Stimulated activated CD8-positive, alpha-beta memory T cell treated with anti-CD3 and anti-CD28 coated beads, Interleukin-4, amount 100 ng/mL, for 24 hours (primary cell): ENCODE data around the gene HIC2.
"Not testable (repeated sequence)": the region's sequence is repeated elsewhere in the genome, so short reads cannot be mapped to it uniquely, and the experiment has no call there.

Experiments
- DNase-seq: peaks from one replicate; pipeline ENCODE4 v3.0.0-alpha.2; 2020; ENCODE audit warnings: low read depth

The HIC2 gene

DNA sequence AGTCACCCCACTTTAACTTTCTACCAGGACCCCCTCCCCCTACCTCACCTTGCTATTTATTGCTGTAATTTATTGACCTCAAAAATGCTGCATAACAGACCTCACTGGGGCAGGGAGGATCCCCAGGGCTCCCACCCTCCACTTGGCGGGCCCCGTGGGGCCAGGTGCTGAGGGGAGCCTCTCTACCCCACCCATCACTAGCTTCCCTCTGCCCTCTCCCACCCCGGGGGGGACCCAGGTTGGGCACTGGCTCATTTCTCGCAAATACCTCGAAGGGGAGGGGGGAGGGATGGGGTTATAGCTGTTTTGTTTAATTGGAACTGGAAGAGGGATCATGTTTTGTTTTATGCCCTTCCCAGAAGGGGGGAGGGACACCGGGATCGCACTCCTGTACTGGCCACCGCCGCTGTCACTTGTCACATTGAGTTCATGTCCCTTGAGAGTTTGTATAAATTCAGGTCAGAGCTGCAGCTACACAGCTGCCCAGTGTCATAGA, 33.7 kb downstream of the HIC2 start:
- DNase-seq, result no peak

DNA sequence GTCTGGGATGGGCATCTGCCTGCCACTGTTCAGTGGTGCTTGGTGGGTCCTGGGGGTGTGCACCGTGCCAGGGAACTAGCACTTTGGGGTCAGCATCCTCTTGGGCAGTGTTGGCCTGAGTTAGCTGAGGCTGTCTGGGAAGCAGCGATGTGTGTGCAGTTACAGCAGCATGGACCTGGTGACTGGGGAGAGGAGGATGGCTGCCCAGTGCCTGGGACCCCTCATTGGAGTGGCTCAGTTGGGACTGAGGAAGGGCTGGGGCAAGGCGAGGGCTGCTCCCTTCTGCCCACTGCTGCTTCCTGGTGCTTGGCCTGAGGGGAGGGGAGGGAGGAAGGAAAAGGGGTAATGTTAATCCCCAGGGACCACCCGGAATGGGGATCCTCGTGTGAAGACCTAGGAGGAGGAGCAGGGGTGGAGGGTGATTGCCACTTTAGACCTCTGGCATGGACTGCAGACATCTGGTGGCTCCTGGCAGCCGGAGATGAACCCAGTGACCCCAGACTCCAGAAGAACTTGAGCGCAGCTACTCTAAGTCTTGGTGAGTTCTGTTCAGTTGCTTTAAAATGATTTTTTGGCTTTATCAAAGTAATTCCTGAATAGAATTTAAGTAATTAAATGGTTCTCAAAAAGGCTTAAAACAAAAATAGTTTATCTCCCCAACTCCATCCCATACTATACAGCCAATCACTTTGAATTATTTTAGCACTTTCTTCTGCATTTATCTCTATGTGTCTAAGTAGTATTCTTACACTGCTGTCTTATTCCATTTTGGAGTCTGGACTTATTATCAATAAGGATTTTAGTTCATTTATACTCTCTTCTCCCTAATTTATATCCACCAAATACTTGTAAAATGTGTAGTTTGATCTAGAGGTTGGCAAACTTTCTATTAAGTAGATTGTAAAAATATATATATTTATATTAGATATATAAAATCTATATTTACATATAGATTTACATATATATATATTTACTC, 34.7 kb downstream of the HIC2 start:
- DNase-seq, result no peak

DNA sequence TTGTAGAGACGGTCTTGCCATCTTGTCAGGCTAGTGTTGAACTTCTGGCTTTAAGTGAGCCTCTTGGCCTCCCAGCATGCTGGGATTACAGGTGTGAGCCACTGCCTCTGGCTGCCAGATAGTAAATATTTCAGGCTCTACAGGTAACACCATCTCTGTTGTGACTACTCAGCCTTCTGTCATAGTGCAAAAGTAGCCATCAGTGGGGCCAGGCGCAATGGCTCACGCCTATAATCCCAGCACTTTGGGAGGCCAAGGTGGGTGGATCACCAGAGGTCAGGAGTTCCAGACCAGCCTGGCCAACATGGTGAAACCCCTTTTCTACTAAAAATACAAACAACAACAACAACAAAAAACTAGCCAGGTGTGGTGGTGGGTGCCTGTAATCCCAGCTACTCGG, 35.5 kb downstream of the HIC2 start:
- DNase-seq, result not testable (repeated sequence)

- not testable (repeated sequence) for DNase-seq
Measured at GRCh38 chr22:21454998-21455333, 37.8 kb downstream of the HIC2 start.

- no peak for DNase-seq
Measured at GRCh38 chr22:21455334-21456089, 38.3 kb downstream of the HIC2 start.

GRCh38 chr22:21457023-21457787, 40.0 kb downstream of the HIC2 start:
- no peak for DNase-seq

DNA sequence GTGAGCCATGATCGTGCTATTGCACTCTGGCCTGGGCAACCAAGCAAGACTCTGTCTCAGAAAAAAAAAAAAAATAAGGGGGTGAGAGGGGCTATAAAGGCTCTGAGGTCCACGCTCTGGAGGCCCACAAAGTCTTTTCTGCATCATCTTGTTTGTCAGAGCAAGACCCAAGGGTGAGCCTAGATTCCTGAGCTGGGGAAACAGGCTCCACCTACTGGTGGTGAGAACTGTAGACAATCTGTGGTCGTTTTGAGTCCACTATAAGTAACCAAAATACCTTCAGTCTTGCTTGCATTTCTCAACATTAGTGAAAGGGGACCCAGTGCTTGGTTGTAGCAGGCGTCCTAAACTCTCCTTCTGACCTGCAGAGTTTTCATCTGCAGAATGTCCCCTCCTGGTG, 45.5 kb downstream of the HIC2 start:
- not testable (repeated sequence) for DNase-seq

- DNase-seq, result not testable (repeated sequence)
Measured at GRCh38 chr22:21467337-21468193, 50.4 kb downstream of the HIC2 start, which contains the start of gene TMEM191C. Gene TMEM191C (plus strand): TSS chr22:21467387. CDS start chr22:21467460, 73 bp downstream.

GRCh38 chr22:21468194-21469096, 51.3 kb downstream of the HIC2 start:
- peak; percentile 76 for DNase-seq

GRCh38 chr22:21469097-21469994, 52.2 kb downstream of the HIC2 start:
- DNase-seq, result not testable (repeated sequence)

GRCh38 chr22:21472984-21473383, 55.8 kb downstream of the HIC2 start:
- DNase-seq, result not testable (repeated sequence)

DNA sequence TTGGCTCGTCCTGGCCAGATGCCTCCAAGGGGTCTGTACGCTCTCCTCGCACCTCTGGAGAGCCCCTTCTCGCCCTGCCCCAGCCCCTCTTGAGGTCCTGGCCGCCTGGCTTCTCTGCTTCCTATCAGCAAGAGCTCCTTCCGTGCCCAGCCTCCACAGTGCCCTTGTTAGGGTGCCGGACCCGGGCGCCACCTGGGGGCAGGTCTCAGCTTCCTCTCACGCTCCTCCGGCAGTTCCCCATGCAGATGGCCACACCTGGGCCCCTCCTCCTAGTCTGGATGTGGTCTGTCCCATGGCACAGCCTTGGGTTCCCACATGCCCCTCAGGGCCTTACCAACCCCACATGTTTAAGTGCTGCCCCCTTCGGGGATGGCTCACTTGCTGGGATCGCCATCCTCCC, 56.5 kb downstream of the HIC2 start:
- DNase-seq, result not testable (repeated sequence)

DNA sequence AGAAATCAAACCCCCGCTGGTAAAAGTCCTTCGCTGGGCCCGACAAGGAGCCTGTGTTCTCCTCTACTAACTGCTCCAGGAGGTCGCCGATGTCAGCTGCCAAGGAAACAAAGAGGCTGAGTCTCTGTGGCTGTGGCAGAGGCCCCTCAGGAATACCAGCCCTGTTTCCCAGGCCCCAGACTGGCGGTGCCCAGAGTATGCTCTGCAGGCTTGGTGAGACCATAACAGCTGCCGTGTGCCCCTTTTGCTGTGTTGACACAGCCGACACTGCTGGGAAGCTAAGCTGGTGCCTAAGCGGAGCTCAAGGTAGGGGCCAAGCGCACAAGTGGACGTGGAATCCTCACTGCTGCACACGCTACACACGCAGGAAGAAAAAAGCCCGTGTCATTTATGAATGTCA, 66.9 kb downstream of the HIC2 start:
- not testable (repeated sequence) for DNase-seq

- DNase-seq, result not testable (repeated sequence)
Measured at GRCh38 chr22:21487723-21488122, 70.6 kb downstream of the HIC2 start.

DNA sequence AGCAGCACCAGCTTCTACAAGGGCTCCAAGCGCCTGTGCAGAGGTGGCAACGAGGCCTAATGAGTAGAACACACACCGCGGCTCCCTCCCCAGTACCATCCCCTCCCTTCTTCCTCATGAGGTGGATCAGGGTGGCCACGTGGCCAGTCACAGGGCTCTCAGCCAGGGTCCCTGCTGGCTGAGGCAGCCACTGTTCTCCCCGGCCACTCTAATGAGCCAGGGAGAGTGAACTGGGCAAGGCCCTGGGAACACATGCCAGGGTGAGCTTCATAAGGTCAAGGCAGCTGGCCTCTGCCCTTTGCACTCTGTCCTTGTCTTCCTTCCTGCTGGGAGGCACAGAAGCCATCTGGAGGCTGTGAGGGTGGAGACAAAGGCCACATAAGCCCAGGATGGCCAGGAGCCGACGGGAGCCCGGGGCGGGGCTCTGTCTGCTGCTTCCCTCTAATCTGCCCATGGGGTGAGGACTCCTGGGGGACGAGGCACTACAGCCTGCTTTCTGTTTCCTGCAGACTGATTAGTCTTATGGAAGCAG, 72.0 kb downstream of the HIC2 start:
- not testable (repeated sequence) for DNase-seq

DNA sequence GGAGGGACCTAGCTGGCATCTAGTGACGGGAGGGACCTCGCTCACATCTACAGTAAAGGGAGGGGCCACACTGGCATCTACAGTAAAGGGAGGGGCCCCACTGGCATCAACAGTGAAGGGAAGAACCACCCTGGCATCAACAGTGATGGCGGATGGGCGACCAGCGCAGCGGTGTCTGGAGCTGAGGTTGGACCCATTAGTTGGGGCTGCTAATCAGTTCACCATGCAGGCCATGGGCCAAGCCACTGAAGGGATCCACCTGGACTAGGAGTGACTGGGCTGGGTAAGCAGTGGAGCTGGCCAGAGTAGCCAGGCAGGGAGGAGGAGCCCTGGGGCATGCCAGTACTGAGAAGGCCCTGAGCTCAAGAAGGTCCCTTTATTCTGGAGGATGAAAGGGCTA, 73.4 kb downstream of the HIC2 start:
- not testable (repeated sequence) for DNase-seq

GRCh38 chr22:21492271-21492670, 75.1 kb downstream of the HIC2 start:
- not testable (repeated sequence) for DNase-seq
